Ureter (tissue), 1 donor: Measurements from ENCODE around the gene SLC2A4. TPM values are rescaled to one million over a fixed set of nuclear protein-coding genes. Genes with fewer than 3 reads are reported as not detected.
A peak's percentile ranks its signal among the peaks of the same experiment; 100 is the strongest.

Experiments used
- DNase-seq: peaks from one replicate; pipeline ENCODE4 v3.0.0-alpha.2; 2020; ENCODE audit warnings: low spot score
- total RNA-seq: library from RNA; stranded (reverse); gene quantifications from one replicate; pipeline ENCODE4 v1.2.4, GENCODE V29; 2023
- donor health status: DM: yes; HTN: yes; CAD: no.

SLC2A4 gene
- total RNA-seq, 1 donor from 2014 or later, result 11.2 TPM

DNA sequence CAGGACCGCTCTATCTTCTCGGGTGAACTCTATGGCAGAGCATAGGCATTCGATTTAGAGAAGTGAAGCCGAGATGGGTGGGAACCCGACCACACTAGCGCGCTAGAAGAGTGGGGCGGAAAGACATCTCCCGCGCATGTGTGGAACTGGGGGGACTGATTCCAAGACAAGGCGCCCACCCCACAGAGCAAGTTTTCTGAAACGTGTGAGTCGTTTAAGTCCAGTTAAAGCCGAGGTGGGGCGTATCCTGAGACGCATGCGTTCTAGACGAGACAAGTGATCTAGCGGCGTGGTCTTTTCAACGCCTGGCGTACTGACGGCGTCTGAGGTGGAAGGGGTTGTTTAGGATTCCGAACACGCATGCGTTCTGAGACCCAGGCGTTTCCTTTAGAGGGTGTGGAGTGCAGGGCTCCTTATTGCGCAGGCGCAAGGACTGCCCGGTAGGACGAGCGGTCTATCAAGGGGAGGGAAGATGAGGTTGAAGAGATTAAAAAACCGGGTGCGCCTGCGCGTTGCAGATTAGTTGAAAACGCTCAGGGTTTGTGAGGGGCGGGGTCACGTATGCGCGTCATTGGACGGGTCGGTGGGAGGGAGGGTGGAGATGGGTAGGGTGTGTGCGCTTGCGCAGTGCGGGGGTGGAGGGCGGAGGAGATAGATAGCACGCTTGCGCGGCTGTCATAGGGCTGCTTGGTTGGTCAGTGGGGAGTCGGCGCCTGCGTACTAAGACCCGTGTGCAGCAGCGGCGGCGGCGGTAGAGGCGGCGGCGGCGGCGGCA lies 25.6 kb downstream of the SLC2A4 start, which contains the start of gene EIF5A:
Gene EIF5A (plus strand): TSS at position 718 of the 775 bp plus-strand sequence. CDS start 2,008 bp downstream, outside the sequence.
- DNase-seq, result peak; percentile 100

DNA sequence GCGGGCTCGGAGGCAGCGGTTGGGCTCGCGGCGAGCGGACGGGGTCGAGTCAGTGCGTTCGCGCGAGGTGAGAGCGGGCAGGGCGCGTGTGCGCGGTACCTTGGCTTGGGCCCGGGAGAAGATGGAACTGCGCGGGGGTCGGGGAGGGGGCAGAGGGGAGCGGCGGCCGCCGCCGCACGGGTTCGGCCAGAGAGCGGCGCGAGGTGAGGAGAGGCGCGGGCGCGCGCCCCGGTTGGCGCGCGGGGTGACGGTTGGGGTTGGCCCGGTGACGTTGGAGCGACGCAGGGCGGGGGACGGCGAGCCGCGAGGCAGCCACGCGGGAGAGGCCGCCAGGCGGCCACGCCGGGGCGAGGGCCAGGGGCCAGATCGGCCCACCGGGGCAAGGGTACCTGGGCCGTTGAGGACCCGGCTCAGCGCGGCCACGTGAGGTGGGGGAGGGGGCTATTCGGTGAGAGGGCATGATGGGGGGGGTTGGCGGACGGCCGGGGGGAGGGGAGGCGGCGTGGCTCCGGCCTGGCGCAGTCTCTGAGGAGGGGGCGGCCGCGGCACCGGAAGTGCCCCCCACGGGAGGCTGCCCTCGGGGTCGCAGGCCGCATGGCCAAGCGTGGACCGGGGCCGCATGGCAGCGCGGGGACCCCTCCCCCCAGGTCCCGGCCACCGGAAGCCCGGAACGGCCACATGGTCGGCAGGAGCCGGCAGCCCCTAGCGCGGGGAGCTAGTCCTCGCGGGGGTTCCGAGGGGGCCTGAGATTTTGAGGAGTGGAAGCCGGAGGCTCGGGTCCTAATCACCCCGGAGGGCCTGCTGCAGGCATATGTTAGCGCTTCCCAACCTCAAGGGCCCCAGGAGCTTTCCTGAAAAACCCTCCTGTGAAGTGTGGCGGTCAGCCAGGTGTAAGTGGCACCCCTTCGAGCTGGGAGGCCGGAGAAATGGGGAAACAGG lies 26.4 kb downstream of the SLC2A4 start:
- peak; percentile 75 for DNase-seq

DNA sequence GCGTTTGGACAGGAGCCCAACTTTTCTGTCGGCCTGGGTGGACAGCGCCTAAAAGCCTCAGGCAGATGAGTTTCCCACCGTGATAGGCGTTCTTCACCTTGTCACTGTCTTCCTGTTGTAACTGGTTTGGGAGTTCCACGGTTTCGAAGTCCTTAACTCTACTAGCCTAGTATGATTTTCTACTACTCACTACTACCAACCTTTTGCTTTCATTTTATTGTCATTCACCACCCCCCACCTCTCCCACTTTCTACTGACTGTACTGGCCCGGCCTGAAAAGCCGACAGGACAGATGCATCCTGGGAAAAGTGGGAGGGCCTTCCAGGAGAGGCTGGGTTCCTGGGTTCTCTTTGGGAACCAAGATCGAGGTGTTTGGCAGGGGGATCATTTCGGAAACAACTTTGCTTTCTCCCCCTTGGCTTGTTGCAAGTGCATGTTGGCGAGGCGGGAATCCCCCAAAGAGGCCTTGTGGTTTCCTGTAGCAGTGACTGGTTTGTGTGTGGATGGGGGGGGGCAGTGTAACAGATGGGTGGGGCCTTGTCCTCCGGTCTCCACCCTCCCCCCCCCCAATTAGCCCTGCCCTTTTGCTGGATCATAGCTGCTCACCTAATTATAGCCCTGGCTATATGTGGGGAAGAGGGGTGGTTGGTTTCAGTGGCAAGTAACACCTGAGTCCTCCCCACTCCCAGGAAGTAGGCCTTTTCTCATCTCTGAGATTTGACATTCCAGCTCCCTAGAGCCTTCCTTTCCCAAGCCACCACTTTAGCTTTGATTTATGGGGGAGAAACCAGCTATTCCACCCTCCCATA lies 27.3 kb downstream of the SLC2A4 start:
- DNase-seq, result peak; percentile 88

DNA sequence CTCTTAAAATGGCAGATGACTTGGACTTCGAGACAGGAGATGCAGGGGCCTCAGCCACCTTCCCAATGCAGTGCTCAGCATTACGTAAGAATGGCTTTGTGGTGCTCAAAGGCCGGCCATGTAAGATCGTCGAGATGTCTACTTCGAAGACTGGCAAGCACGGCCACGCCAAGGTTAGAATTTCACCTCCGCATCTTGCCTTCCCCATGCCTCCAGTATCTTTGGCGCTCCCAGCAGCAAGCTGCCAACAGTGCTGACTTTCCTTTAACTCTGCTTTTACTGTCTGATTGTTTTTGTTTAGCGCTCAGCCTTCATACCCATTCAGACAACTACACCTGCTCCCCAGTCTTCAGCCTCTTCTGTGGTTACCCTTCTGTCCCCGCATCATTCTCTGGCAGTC lies 28.1 kb downstream of the SLC2A4 start:
- no peak for DNase-seq

DNA sequence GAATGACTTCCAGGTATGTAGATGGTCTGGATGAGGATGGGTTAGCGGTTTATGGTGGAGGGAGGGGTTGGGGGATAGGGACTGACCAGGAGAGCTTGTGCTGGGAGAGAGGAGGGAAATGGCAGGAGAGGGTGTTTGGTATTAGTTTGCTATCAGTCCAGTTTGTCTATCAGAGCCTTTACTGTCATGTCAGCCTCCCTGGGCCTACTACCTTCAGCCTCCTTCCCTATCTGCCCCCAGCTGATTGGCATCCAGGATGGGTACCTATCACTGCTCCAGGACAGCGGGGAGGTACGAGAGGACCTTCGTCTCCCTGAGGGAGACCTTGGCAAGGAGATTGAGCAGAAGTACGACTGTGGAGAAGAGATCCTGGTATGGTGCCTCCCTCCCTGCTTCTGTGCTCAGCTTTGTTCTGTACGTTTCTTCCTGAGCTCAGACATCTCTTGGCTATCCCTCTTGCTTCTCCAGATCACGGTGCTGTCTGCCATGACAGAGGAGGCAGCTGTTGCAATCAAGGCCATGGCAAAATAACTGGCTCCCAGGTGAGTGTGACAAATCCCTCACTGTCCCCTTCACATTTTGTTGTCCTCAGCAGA lies 29.7 kb downstream of the SLC2A4 start:
- no peak for DNase-seq

DNA sequence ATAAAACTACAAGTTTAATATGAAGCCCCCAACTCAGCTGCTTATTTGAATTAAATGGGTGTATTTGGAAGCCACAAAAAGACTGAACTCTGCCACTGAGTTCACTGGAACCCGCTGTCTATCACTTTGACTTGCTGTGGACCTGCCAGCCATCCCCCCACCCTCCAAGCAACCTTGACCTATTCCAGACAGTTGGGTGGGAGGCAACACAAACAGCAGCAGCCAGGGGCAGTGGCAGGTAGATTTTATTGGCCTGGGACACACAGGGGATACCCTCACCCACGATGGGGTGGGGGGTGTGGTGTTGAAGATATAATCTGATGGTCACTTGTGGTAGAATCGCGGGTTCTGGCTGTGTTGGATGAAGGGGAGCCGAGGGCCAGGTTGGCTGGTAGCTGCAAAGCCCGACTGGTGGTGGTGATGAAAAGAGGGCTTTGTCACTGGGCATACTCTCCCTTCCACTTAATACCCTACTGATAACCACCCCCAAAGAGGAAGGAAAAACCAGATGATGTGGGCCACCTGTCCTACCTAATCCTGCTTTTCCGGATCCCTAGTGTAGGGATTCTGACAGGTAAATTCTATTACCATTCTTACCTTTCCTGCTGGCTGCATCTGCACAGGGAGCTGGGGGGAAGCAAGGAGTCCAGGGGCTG lies 31.0 kb downstream of the SLC2A4 start:
- DNase-seq, result no peak

DNA sequence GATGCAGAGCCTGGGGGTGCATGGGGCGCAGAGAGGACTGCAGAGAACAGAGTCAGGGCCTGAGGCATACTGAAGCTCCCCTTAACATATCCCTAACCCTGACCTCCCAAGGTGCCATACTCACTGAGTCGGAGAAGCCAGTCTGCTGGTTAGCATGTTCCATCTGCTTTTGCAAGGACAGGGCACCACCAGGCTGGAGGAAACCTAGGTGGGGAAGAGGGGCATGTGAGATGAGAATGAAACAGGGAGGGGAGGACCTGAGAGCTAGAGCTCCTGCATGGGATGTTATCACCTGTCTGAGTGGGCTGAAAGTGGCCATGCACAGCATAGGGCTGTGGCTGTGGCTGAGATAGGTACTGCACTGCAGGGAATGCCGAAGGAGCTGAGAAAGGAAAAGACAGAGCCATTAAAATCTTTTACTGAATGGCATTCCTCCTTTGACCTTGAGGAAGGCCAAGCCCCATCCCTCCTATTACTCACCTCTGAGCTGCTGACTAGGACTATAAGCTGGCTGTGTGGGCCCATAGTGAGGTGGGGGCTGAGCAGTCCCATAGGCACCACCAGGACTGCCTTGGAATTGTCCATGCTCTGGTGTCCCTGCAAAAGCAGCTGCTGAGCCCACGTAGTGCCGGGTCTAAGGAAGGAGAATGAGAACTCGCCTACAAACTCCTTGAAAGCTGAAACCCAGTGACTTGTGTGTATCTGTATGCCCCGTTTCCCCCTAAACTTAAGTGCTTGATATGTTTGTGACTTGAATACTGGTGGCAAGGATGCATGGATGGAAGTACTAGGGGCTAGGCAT lies 31.8 kb downstream of the SLC2A4 start:
- DNase-seq, result no peak

DNA sequence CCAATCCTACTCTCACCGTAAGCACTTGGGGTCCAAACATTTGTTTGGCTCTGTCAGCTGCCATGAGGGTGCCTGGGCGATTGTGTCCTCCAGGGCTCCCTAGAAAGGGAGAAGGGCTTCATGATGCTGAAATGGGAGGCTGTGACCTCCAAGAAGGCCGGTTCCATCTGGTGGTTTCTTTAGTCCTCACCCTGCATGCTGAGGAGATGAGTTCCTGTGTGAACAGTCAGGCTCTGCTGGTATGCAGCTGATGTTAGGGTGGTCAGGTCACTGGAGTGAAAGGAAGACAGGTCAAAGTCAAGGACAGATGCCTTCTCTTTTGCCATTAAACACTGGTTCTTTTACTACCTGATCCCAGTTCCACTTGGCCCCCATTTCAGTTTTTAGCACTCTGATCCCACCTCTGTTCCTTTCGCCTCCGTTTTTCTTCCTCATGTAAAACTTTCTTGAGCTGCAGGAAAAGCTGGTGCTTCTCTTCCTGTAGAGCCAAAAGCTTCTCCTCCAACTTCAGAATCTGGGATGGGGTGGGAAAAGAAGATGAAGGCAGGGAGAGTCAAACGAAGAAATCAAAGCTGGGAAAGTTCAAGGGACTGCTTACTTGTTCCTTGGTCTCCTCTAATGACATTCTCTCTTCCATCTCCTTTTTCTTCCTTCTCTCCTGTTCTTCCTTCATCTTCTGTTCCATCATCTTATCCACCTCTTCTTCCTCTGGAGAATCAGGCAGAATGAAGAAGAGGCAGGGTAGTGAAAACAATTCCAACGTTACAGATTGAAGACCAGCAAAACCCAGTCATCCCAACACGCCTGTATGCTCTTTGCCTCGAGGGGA lies 32.6 kb downstream of the SLC2A4 start:
- DNase-seq, result no peak

DNA sequence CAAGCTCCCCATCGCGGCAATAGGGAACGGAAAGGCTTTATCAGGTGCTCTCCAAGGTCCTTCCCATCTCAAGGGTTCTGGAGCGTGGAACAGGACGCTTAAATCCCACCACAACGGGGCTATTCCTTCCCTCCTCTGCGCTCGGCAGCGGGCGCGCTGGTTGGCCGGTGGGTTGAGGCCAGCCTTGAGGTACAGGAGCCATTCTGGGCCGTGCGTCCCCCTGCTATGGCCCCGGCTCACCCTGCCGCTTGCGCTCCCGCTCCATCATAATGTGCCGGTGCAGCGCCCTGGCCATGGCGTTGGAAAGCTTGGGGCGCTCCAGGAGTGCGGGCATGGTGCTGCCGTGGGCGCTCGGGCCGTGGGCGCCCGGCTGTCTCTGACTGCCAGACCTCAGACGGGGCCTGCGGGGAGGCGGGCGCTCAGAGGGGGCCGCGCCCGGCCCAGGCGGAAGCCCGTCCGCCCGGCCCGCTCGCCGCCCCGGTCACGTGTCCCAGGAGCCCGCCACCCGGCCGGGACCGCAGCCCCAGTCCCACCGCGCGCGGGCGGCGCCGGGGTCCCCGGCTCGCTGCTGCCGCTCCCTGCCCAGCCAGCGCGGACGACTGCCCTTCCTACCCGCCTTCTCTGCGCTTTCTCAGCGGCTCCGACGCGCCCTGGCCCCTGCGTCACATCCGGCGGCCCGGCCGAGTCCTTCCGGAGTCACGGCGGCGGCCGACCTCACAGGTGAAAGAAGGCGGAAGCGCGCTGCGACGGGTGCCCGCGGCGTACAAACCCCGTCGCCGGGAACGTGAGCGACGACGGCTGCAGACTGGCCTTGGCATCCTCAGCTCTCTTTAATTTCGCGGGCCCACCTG lies 33.4 kb downstream of the SLC2A4 start, which contains the start of gene GPS2:
Gene GPS2 (minus strand): TSS at position 642 of the 851 bp plus-strand sequence. CDS start 308 bp downstream, at position 334.
- peak; percentile 94 for DNase-seq

DNA sequence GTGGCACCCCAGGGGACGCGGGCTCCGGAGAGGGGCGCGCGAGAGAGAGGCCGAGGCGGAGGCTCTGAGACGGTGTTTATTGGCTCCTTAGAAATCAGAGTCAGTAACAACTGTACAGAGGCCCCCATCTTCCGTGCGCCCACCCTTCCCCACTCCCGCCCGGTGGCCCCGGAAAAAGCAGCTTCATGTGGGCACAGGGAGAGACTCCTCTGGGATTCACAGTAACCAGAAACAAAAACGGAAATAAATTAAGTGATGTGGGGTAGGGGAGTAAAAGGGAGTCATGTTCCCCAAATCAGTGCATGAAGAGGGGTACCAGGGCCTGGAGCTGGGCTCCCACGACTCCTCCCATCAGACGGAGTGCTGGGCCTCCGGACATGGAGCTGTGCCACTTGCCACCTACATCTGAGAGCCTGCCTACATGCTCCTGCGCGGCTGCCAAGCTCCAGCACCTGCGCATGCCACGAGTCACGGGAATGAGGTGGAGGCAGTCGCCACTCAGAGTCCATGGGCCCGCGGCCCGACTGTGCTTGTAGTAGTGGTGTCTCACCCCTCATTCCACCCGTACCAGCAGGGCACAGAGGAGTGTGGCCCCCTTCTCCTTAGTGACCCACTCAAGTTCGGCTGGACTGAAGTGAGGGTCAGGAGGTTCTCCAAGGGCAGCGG lies 34.2 kb downstream of the SLC2A4 start:
- DNase-seq, result no peak

DNA sequence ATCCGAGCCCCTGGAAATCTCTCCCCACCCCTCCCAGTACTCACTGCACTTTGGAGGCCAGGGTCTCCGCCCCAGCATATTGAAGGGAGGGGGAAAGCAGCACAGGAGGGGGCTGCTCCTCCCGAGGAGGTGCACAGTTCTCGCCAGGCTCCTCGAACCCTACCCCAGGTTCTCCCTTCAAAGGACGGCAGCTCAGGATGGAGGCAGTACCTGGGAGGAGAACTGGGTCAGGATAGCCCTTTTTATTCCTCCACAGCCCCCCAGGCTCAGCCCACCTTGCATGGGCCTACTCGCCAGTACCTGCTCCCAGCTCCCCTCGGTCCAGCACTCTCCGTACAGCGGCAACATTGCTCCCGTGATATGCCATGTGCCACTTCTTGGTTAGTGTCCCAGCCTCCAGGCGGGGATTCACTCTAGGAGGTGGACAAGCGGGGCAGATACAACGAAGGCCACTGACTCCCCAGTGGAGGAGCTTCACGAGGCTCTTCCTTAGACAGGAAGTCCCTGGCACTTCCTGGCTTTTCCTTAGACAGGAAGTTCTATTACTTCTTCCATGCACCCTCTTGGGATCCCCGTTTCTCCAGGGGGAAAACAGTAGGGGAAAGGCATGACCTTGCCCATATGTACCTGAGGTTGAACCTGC lies 35.8 kb downstream of the SLC2A4 start:
- DNase-seq, result no peak

DNA sequence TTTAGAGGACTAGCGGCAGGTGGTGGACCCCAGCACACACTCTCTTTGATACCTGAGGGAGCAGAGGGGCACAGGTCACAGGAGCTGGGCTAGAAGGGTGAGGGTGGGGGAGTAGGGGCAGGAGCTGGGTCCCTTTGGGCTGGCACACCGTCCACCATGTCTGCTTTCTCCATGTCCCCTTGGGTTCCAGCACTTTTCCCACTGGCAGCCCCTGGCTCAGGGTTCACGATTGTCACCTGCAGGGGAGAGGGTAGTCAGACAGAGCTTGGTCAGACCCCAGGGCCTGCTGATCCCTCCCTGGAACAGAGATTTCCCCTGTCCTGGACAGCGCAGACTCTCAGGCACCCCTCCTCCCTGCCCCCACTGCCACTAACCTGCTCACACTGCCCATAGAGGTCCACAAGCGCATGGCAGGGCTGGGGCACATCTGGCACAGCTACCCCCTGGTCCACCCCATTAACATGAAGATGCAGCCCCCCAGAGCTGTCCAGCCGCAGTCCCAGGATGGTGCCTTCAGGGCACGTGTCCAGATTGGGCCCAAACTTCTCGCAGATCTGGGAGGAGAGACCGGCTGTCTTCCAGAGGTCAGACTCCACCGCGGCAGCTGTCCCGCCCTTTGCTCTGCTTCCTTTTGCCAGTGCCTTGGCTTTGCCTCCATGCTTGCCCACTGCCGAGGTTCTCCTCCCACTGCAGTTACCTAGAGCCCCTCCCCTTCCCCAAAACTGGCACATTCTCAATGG lies 36.8 kb downstream of the SLC2A4 start:
- DNase-seq, result no peak

DNA sequence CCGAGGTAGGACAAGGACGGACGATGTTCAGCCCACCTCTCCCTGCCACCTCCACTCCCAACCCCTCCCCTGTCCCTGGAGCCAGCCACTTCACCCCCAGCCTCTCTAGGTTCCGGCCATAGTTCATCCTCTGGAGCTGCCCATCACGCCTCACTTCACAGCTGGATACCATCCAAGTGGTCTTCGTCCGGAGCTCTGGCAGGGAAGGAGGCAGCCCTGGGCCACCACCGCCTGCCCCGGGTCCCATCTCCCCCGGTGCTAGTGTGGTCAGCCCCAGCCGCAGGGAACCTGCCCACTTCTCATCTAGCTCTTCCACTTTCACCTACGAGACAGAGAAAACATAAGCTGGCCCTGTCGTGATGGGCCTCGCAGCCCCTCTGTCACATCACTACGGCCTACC lies 39.9 kb downstream of the SLC2A4 start:
- no peak for DNase-seq

DNA sequence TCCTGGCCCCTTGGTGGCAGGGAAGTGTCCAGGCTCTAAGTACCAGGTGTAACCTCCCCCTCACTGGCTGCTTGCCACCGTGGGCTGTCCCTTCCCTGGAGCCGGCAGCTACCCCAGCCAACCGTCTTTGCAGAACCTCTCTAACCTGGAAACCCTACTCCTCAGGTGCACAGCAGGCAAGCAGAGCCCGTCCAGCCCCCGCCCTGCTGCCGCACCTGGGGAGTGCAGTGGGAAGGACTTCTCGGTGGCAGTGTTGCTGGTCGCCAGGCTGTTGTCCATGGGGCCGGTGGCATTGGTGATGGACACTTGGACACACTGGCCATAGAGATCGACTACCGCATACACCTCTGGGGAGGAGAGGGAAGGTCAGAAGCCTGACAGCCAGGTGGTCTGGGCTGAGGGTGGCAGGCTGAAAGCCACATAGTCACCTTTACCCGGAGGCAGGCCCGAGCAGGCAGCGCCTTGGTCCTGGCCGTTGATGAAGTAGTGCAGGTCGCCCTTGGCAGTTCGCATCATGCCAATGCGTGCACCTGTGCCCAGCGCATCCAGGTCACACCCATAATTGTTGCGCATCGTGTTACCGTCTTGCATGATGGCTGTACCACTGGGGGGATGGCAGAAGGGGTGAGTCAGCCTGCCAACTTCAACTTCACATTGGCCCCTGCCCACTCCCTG lies 41.1 kb downstream of the SLC2A4 start:
- no peak for DNase-seq

DNA sequence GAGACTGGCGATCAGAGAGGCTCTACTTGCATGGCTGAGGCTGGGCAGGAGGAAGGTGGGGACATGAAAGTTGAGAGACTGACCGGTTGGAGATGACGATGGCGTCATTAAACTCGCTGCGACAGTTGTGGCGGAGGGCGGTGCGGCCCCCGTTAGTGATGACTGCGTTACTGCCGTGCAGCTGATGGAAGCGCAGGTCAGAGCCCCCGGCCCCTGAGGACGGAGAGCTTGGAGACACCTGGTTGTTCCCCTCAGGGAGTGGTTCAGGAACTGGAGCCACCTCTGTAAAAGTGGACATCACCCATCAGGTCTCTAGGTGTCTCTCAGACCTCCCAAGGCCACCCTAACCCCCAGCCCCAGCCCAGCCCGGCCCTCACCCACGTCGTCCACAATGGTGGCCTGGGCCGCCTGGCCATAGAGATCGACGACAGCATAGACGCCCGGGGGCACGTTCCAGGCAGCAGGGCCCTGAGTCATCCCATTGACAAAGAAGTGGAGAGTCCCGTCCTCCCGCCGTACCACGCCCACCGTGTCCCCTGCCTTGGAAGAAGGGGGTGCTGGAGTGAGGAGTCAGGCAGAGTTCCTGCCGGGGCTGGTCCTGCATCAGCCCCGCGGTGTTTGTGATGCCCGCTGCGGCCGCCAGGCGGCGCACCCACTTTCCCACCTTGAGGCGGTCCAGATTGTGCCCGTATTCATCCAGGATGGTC lies 42.4 kb downstream of the SLC2A4 start:
- no peak for DNase-seq
